GM19324 (cell line): Measurements from ENCODE around the gene ERCC3.

Experiments
- ATAC-seq: cut with Tn5 transposase; IDR thresholded peaks from one replicate; pipeline ENCODE4 v1.9.1; 2021; ENCODE audit warnings: mild to moderate bottlenecking, moderate library complexity; ENCODE audit not compliant: unreplicated experiment, low FRiP score

Gene ERCC3

GRCh38 chr2:127293748-127294562 is at the start of gene ERCC3:
TSS of gene ERCC3 (minus strand) at chr2:127294144. CDS start at chr2:127294081, 63 bp downstream.
- peak; percentile 99 for ATAC-seq

DNA sequence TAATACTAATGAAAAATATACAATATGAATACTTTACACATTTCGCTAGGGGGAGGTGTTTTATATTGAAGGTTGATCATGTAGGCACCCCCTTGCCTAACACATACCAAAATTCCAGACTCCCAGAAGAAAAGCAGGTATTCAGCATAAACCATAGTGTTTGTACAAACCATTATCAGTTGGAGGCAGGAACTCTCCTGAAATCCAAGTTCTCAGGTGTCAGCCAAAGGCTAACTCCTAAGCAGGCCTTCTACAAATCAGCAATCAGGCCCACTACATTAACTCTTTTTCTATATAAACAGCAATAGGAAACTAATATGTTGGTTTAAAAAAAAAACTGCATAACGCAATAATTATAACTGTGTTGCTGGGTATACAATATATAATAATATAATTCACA is 49.3 kb upstream of the ERCC3 start:
- ATAC-seq, result no peak

- ATAC-seq, result no peak
Measured at GRCh38 chr2:127342101-127342500, 48.2 kb upstream of the ERCC3 start.

- no peak for ATAC-seq
Measured at GRCh38 chr2:127332335-127332734, 38.4 kb upstream of the ERCC3 start.

- peak; percentile 85 for ATAC-seq
Measured at GRCh38 chr2:127330753-127331152, 36.8 kb upstream of the ERCC3 start.

GRCh38 chr2:127326289-127326945 is 32.5 kb upstream of the ERCC3 start:
- ATAC-seq, result no peak

- no peak for ATAC-seq
Measured at GRCh38 chr2:127324635-127325034, 30.7 kb upstream of the ERCC3 start.

DNA sequence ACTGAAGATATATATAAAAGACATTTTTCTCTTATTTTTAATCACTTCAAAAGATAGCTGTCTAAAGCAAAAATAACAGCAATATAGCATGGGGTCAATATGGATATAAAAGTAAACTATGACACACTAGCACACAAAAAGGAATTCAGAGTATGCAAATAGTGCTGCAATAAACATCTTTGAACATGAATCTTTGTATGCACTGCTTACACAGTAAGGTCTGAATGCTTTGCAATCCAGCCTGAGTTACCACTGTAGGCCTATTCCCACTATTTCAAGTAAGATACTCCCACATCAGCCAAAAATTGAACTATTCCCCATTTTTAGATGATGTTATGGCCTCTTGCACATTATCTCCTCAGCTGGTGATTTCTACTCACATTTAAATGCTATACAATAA is 27.4 kb upstream of the ERCC3 start:
- no peak for ATAC-seq

- ATAC-seq, result no peak
Measured at GRCh38 chr2:127320586-127321275, 26.8 kb upstream of the ERCC3 start.

GRCh38 chr2:127320067-127320466 is 26.1 kb upstream of the ERCC3 start:
- no peak for ATAC-seq

DNA sequence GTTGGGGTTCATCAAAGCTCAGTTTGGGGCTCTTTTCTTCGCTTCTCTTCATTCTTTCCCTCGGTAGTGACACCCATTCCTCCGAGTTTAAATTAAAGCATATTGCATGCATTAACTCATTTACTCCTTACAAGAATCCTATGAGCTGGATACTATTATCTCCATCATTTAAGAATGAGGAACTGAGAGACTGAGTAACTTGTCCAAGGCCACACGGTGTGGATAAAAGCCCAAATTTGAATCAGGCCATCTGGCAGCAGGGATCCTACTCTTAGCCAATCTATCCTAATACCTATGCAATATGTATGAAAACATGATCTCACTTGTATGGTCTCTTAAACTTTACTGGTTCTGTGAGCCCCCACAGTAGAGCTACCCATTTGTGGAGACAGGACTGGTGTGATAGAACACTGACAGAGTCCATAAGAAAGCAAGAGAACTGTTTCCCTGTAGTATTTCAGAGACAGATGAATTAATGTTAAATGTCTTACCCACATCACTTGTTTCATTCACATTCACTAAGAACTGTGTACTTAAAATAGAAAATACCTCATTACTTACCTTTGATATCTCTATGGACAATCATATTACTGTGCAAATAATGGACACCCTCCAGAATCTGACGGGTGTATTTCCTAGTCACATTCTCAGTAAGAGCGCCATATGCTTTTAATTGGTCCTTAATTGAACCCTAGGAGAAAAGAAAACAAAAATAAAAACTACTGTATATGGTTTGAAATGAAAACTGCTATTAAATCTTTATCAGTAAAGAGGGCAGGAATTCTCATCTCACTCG is 20.4 kb upstream of the ERCC3 start:
- no peak for ATAC-seq

GRCh38 chr2:127313406-127313805 is 19.5 kb upstream of the ERCC3 start:
- peak; percentile 84 for ATAC-seq

DNA sequence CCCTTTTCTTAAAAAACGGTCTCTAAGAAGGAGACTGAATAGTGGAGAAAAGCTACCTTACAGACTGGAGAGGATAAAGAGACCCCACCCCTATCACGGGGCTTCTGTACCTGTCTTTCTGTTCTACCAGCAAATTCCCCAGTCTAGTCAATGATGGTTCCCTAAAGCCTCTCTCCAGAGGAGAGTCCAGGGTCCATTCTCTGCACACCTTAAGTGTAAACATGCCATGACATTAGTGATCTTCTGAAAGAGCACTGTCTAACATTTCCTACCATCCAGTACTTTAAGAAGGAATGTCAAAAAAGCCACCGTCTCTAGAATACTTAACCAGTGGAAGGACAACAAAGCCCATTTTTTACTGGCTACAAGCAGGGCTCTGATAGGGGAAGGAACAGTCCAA is 17.0 kb upstream of the ERCC3 start:
- no peak for ATAC-seq

GRCh38 chr2:127309468-127309867 is 15.5 kb upstream of the ERCC3 start:
- no peak for ATAC-seq

DNA sequence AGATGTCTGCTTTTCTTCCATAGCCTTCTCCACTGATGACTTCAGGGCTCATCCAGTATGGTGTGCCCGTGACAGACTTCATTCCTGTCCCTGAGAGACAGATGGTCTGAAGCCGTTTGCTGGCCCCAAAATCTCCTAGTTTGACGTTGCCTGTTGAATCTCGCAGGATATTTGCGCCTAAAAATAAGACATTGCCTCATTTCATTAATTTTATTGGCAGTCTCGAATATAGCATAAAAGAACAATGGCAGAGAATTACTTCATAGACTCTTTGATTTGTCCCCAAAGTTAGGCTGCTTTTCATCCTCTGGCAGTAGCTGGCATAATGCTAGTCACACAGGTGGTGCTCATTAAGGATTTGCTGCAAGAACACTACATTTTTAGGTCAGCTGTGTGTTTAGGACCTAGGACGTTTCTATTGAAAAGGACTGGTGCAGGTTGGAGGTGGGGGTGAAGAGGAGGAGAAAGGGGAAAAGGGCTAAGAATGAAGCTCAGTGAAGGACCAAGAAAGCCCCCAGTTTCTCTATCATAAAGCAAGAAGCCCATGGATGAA is 14.7 kb upstream of the ERCC3 start:
- ATAC-seq, result no peak

- ATAC-seq, result no peak
Measured at GRCh38 chr2:127305990-127306585, 12.1 kb upstream of the ERCC3 start.

GRCh38 chr2:127302168-127302567 is 8.2 kb upstream of the ERCC3 start:
- no peak for ATAC-seq

GRCh38 chr2:127293386-127293747 is 577 bp downstream of the ERCC3 start:
- no peak for ATAC-seq

GRCh38 chr2:127288274-127288673 is 5.7 kb downstream of the ERCC3 start:
- ATAC-seq, result no peak

- ATAC-seq, result no peak
Measured at GRCh38 chr2:127283275-127283674, 10.7 kb downstream of the ERCC3 start.
